IPS-NIHi11 (cell line): ENCODE measurements around the gene ZSCAN10.
A peak's percentile ranks its signal among the peaks of the same experiment; 100 is the strongest.

Experiments used
- DNase-seq: peaks from one replicate; pipeline ENCODE4 v3.0.0; 2012; ENCODE audit warnings: mixed read lengths, low spot score

The ZSCAN10 gene

GRCh38 chr16:3046641-3047386 is 52.3 kb downstream of the ZSCAN10 start:
- peak; percentile 60 for DNase-seq

GRCh38 chr16:3045758-3046640 is 53.1 kb downstream of the ZSCAN10 start, which contains the start of gene MMP25:
MMP25 (plus strand) TSS chr16:3046561; CDS start chr16:3046918, 357 bp downstream.
- DNase-seq: peak; percentile 76

GRCh38 chr16:3044708-3045107 is 54.4 kb downstream of the ZSCAN10 start:
- no peak for DNase-seq

- DNase-seq: no peak
These were observed 56.7 kb downstream of the ZSCAN10 start for GRCh38 chr16:3042376-3042775.

- no peak for DNase-seq
These were observed 60.2 kb downstream of the ZSCAN10 start for GRCh38 chr16:3038896-3039295.
